WI38 (cell line): ENCODE measurements around the gene UNKL.
A peak's percentile ranks its signal among the peaks of the same experiment; 100 is the strongest.

ENCODE experiments used
- H3K4me3 ChIP-seq: 2 replicates; pipeline ENCODE4 v1.5.1; 2011; ENCODE audit warnings: low read depth, mild to moderate bottlenecking, control low read depth, low read length
- TF ChIP-seq, protein P1 (sequence below): IDR thresholded peaks from 2 replicates; pipeline ENCODE4 v1.5.1; 2012; ENCODE audit warnings: low read depth, mild to moderate bottlenecking, control low read depth, low read length

The UNKL gene

DNA sequence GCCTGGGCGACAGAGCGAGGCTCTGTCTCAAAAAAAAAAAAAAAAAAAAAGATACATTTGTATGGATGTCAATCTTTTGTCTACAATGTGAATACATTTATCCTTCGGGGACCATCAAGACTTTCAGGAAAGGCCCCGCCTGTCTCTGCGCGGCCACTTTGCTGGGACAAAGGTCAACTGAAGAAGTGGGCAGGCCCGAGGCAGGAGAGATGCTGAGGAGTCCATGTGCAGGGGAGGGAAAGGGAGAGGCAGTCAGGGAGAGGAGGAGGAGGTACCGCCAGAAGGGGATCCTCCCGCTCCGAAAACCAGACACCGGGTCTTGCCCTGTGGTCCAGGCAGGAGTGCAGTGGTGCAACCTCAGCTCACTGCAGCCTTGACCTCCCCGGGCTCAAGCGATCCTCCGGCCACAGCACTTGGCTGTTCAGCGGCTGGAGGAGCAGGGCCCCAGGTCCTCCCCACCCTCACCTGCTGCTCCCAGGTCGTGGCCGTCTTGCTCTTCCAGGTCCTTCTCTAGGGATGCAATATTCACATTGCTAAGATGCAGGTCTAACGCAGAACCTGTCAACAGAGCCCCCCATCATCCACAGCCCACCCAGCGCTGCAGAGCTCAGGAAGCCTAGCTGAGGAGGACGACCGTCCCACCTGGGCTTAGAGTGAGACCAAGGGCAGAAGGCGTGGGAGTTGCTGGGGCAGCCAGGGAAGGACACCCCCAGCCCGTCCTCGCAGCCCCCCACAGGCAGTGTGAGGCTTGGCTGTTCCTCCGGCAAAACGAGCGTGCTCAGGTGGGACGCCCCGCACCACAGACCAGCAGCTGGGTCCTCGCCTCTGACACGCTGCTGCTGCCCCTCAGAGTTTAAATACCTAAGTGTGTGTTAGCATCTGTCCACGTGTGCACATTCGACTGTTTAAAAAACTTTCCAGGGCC, 43.2 kb downstream of the UNKL start:
- TF ChIP-seq, protein P1, sequence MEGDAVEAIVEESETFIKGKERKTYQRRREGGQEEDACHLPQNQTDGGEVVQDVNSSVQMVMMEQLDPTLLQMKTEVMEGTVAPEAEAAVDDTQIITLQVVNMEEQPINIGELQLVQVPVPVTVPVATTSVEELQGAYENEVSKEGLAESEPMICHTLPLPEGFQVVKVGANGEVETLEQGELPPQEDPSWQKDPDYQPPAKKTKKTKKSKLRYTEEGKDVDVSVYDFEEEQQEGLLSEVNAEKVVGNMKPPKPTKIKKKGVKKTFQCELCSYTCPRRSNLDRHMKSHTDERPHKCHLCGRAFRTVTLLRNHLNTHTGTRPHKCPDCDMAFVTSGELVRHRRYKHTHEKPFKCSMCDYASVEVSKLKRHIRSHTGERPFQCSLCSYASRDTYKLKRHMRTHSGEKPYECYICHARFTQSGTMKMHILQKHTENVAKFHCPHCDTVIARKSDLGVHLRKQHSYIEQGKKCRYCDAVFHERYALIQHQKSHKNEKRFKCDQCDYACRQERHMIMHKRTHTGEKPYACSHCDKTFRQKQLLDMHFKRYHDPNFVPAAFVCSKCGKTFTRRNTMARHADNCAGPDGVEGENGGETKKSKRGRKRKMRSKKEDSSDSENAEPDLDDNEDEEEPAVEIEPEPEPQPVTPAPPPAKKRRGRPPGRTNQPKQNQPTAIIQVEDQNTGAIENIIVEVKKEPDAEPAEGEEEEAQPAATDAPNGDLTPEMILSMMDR, result no peak
- H3K4me3 ChIP-seq, result no peak overlapping the region

DNA sequence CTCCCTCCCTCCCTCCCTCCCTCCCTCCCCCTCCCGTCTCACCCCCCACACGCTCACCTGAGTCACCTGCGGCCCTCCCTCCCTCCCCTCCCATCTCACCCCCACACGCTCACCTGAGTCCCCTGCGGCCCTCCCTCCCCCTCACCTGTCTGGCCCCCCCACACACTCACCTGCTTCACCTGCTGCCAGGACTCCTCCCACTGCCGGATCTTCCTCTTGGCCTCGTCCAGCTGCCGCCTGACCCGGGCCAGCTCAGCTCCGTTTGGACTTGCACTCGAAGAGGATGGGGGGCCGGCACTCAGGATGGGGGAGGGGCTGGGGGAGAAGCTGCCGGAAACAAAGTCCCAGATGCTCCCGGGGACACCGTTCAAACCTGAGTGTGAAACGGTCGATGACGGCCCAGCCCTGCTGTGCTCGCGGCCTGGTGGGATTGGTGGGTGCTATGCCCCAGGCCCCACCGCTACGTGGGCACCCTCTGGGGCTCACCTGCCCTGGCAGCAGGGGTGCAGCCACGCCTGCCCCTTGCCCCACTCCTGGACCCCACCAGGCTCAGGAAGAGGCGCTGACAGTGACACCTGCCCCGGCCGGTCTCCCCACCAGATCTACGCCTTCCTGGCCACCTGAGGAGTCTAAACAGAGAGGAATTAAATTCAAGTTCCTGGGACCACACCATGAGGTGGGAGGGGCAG, 46.9 kb downstream of the UNKL start:
- TF ChIP-seq, protein P1, result no peak
- no peak overlapping the region for H3K4me3 ChIP-seq

DNA sequence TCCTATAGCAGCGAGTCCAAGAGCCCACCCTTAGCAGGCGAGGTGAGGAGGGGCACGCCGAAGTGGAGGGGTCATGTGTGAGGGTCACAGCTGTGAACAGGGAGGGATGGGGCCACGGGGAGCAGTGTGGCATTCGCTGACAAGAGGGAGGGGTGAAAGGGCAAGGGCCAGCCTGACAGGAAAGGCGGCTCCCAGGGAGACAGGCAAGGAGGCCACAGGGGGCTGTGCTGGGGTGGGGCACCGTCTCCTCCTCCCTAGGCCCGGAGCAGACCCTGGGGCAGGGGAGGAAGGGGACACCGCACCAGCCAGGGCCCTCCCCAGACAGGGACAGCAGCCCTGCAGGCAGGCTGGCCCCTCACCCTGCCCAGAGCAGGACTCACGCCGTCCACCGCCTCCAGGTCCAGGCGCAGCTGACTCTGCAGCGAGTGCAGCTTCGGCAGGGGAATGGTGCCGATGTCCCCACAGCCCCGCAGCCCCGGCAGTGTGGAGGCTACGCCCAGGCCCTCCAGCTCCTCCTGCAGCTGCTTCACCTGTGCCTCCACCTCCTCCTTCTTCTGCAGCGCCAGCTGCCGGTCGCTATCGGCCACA, 47.7 kb downstream of the UNKL start:
- TF ChIP-seq, protein P1, result no peak
- H3K4me3 ChIP-seq, result no peak overlapping the region

DNA sequence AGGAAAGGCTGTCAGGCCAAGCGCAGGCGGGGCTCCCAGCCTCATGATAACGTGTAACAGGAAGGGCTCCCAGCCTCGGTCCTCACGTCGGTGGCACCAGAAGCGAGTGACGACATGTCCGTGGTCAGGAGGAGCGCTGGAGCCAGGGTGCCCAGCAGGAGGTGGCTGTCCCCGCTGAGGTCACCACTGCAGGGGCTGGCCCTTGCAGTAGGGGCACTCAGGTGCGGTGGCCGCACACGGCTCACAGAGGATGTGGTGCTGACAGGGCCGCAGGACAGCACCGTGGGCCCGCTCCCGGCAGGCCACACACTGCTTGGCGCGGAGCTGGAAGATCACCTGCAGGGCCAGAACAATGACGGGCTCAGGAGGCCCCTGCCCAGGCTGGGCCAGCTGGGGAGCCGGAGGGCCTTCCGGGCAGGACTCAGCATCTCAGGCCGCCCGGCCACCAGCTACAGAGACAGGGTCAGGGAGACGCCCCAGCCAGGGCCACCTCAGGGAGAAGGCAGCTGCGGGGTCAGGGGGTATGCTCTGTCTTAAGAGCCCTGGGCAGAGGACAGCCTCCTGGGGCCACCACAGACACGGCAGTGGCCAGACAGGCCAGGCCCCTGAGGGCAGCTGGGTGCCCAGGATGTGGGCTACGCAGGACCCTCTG, 48.3 kb downstream of the UNKL start:
- TF ChIP-seq, protein P1, result no peak
- H3K4me3 ChIP-seq, result no peak overlapping the region

DNA sequence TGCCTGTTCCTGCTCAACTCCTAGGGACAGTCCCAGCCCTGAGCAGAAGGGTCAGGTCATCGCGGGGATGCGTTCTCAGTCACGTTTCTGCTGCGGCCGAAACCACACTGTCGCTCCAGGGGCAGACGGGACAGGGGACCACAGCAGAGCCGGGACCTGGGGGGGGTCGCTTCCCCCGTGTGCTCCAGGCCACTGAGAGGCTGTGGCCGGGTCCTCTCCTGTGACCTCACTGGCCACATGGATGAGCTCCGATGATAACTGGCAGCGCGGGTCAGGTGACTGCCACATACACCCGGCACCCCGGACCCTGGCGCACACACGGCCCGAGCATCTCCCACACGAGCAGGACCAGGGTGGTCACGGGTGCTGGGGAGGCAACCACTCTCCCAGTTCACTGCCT, 50.0 kb downstream of the UNKL start:
- H3K4me3 ChIP-seq, result no peak overlapping the region
- TF ChIP-seq, protein P1, result no peak

DNA sequence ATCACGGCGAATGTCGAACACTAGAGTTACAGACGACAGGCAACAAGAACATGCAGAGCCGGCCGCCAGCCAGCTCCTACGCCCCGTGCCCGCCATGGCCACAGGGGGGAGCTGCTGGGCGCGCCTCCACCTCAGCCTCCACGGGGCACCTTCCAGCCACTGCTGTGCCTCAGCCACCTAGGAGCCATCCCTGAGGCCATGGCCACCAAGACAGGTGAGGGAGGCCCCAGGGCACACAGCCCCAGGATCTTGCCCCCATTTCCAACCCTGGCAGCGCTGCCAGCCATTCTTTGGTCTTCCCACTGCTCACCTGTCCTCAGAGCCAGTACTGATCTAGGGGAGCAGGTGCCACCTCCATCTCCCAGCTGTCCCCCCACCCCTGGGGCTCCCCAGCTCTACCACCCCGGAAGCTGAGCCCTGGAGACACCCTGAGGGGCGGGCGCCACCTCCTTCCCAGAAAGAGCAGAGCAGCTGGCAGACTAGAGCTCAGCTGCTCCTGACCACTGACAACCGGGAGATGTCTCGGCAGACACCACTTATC, 50.9 kb downstream of the UNKL start:
- no peak overlapping the region for H3K4me3 ChIP-seq
- TF ChIP-seq, protein P1, result peak; percentile 58
